Daoy (cell line): ENCODE measurements around the gene PACSIN2. TPM values are rescaled to one million over a fixed set of nuclear protein-coding genes. Genes with fewer than 3 reads are reported as not detected.
"Not testable (repeated sequence)": the region's sequence is repeated elsewhere in the genome, so short reads cannot be mapped to it uniquely, and the experiment has no call there.

ENCODE experiments used
- DNase-seq: peaks from one replicate; pipeline ENCODE4 v3.0.0-alpha.2; 2015; ENCODE audit warnings: low read depth
- total RNA-seq: library from RNA; depleted of rRNA; stranded (reverse); fragments of >200 nt; shearing (Covaris generic); gene quantifications from 2 replicates; pipeline ENCODE4 v1.2.3, GENCODE V29; 2014

Gene PACSIN2
- total RNA-seq, 1 experiment from 2014 or later, result 47.0 TPM

- DNase-seq, result no peak
Observed at GRCh38 chr22:42927966-42928365, 87.0 kb downstream of the PACSIN2 start.

GRCh38 chr22:42926768-42927167 is 88.2 kb downstream of the PACSIN2 start:
- DNase-seq, result no peak

GRCh38 chr22:42926104-42926503 is 88.8 kb downstream of the PACSIN2 start:
- no peak for DNase-seq

GRCh38 chr22:42925598-42925997 is 89.4 kb downstream of the PACSIN2 start:
- DNase-seq, result no peak

GRCh38 chr22:42925031-42925430 is 89.9 kb downstream of the PACSIN2 start:
- not testable (repeated sequence) for DNase-seq

GRCh38 chr22:42924436-42924835 is 90.5 kb downstream of the PACSIN2 start:
- DNase-seq, result no peak

- no peak for DNase-seq
Observed at GRCh38 chr22:42922374-42923191, 92.4 kb downstream of the PACSIN2 start.

- DNase-seq, result peak; percentile 50
Observed at GRCh38 chr22:42920101-42920820, 94.7 kb downstream of the PACSIN2 start.

- peak; percentile 42 for DNase-seq
Observed at GRCh38 chr22:42919199-42919598, 95.8 kb downstream of the PACSIN2 start.

GRCh38 chr22:42918500-42918899 is 96.4 kb downstream of the PACSIN2 start:
- DNase-seq, result no peak

GRCh38 chr22:42917358-42917757 is 97.6 kb downstream of the PACSIN2 start:
- DNase-seq, result not testable (repeated sequence)

GRCh38 chr22:42915980-42916765 is 98.8 kb downstream of the PACSIN2 start:
- no peak for DNase-seq

- no peak for DNase-seq
Observed at GRCh38 chr22:42914511-42915076, 100.4 kb downstream of the PACSIN2 start.

GRCh38 chr22:42913874-42914510 is 101.0 kb downstream of the PACSIN2 start:
- DNase-seq, result no peak

GRCh38 chr22:42912059-42912458 is 102.9 kb downstream of the PACSIN2 start:
- no peak for DNase-seq

GRCh38 chr22:42910221-42910942 is 104.6 kb downstream of the PACSIN2 start:
- no peak for DNase-seq

- DNase-seq, result no peak
Observed at GRCh38 chr22:42909363-42910058, 105.4 kb downstream of the PACSIN2 start.

GRCh38 chr22:42908374-42908746 is 106.6 kb downstream of the PACSIN2 start:
- no peak for DNase-seq

GRCh38 chr22:42907404-42908373 is 107.3 kb downstream of the PACSIN2 start:
- no peak for DNase-seq
